GM12892 (cell line): ENCODE measurements around the gene TPMT.

Experiments
- DNase-seq: peaks from one replicate; pipeline ENCODE4 v3.0.0; 2011; ENCODE audit not compliant: insufficient read length
- FAIRE-seq: peaks from 2 replicates; lab custom pipeline; 2011; peaks lifted over from hg19 to GRCh38; lab: Jason Lieb, UNC
- POLR2A ChIP-seq: IDR thresholded peaks from 2 replicates; pipeline ENCODE4 v1.6.1; 2011; ENCODE audit warnings: low read depth, low read length, control low read depth
- POLR2AphosphoS5 ChIP-seq: IDR thresholded peaks from 2 replicates; pipeline ENCODE4 v1.6.1; 2011; ENCODE audit warnings: low read depth, low read length, control low read depth
- TAF1 ChIP-seq: IDR thresholded peaks from 2 replicates; pipeline ENCODE4 v1.6.1; 2011; ENCODE audit warnings: low read depth, mild to moderate bottlenecking, control low read depth, low read length, borderline replicate concordance

TPMT gene

GRCh38 chr6:18148304-18149025 lies 6.4 kb downstream of the TPMT start:
- no peak for TF ChIP-seq POLR2A
- no peak for TF ChIP-seq POLR2AphosphoS5
- no peak for TF ChIP-seq TAF1
- DNase-seq: no peak
- FAIRE-seq: peak; percentile 5

- no peak for TF ChIP-seq TAF1
- TF ChIP-seq POLR2A: no peak
- TF ChIP-seq POLR2AphosphoS5: no peak
- FAIRE-seq: no peak
- no peak for DNase-seq
Measured at GRCh38 chr6:18147616-18148015, 7.3 kb downstream of the TPMT start.

GRCh38 chr6:18147160-18147559 lies 7.7 kb downstream of the TPMT start:
- FAIRE-seq: no peak

GRCh38 chr6:18142591-18142861 lies 12.4 kb downstream of the TPMT start:
- no peak for DNase-seq
- no peak for FAIRE-seq
- TF ChIP-seq POLR2A: no peak
- TF ChIP-seq TAF1: no peak
- no peak for TF ChIP-seq POLR2AphosphoS5

More at GRCh38 chr6:18147160-18147559, 7.7 kb downstream of the TPMT start:
- DNase-seq: no peak
- no peak for TF ChIP-seq TAF1
- no peak for TF ChIP-seq POLR2A
- TF ChIP-seq POLR2AphosphoS5: no peak

GRCh38 chr6:18141805-18142590 lies 12.9 kb downstream of the TPMT start:
- TF ChIP-seq TAF1: no peak
- no peak for TF ChIP-seq POLR2AphosphoS5
- no peak for TF ChIP-seq POLR2A
- no peak for DNase-seq
- FAIRE-seq: no peak

GRCh38 chr6:18139935-18140621 lies 14.8 kb downstream of the TPMT start:
- TF ChIP-seq TAF1 (no peak), POLR2AphosphoS5 (no peak)
- FAIRE-seq (no peak), DNase-seq (no peak)

- DNase-seq (no peak), FAIRE-seq (no peak)
Measured at GRCh38 chr6:18138906-18139305, 16.0 kb downstream of the TPMT start.

GRCh38 chr6:18136260-18136659 lies 18.6 kb downstream of the TPMT start:
- DNase-seq: no peak
- TF ChIP-seq POLR2AphosphoS5 (no peak), TAF1 (no peak), POLR2A (no peak)
- no peak for FAIRE-seq

More at GRCh38 chr6:18138906-18139305, 16.0 kb downstream of the TPMT start:
- TF ChIP-seq TAF1 (no peak), POLR2A (no peak), POLR2AphosphoS5 (no peak)

GRCh38 chr6:18135171-18135570 lies 19.7 kb downstream of the TPMT start:
- no peak for TF ChIP-seq POLR2AphosphoS5
- no peak for TF ChIP-seq TAF1
- no peak for TF ChIP-seq POLR2A
- no peak for FAIRE-seq
- DNase-seq: no peak

GRCh38 chr6:18132346-18132745 lies 22.5 kb downstream of the TPMT start:
- FAIRE-seq: no peak
- TF ChIP-seq TAF1 (no peak), POLR2AphosphoS5 (no peak), POLR2A (no peak)
- no peak for DNase-seq

GRCh38 chr6:18126121-18126520 lies 28.8 kb downstream of the TPMT start:
- TF ChIP-seq TAF1: no peak
- TF ChIP-seq POLR2AphosphoS5: no peak
- FAIRE-seq (no peak), DNase-seq (no peak)
